Left ventricle myocardium superior (tissue), 1 donor: Measurements from ENCODE around the gene ARL4C. TPM values are rescaled to one million over a fixed set of nuclear protein-coding genes. Genes with fewer than 3 reads are reported as not detected.
A peak's percentile ranks its signal among the peaks of the same experiment; 100 is the strongest.

ENCODE experiments used
- ATAC-seq: fragments of 200-7000 bp; cut with Tn5 transposase; one replicate; pipeline ENCODE4 v1.9.1; 2020; ENCODE audit warnings: mild to moderate bottlenecking, moderate library complexity
- DNase-seq: peaks from one replicate; pipeline ENCODE4 v3.0.0-alpha.2; 2020
- intact Hi-C: fragments of 100-400 bp; cut with micrococcal nuclease; formaldehyde crosslinking; loops from one replicate; pipeline ENCODE4 v1.11.0; 2022
- total RNA-seq: library from RNA; stranded (reverse); fragmentation: NEBNext Ultra II Directional; extraction: Animal tissue kit (Norgen Biotek cat#: 25700); gene quantifications from one replicate; pipeline ENCODE4 v1.2.1, GENCODE V29; 2021
- donor health status: DM: no; HTN: yes; CAD: no; lungs with severe emphysema.

The ARL4C gene
- total RNA-seq, 1 donor from 2014 or later = 1.5 TPM

- intact Hi-C loops = loop anchor here (5.0 kb wide), 2 partner anchors 215 to 365 kb away; no protein-coding TSS in a partner anchor
- DNase-seq (no peak), ATAC-seq (no peak)
These were observed 5.5 kb upstream of the ARL4C start for GRCh38 chr2:234502285-234502918.

DNA sequence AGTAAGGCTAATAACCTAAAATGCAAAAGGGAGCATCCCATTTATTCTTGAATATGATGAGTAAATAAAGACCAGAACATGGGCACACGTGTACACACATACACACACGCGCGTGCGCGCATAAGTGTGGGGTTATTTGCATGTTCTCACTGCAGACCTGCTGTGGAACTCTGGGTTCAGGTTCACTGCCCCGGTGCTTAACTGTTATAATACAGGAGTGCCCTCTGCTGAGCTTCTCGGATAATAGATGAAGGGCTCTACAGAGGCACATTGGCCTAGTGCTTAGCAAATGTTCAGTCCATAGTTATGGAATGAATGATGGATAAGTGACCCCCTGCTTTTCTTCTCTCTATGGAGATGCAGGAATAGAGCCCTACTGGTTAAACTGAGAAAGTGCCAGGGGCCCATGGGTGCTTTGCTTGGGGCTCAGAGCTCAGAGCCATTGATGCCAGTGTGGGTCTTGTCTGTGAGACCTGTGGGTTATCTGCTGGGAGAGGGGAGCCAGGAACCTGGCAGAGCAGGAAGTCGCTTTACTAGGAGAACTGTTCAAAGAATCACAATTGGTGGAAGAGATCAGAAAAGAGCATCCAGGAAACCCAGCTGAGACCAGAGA, 3.6 kb upstream of the ARL4C start:
- DNase-seq = peak; percentile 55
- intact Hi-C loops = loop anchor here (5.0 kb wide), 2 partner anchors 213 to 363 kb away; no protein-coding TSS in a partner anchor
- ATAC-seq = peak; percentile 48

GRCh38 chr2:234497594-234498235, 834 bp upstream of the ARL4C start:
- ATAC-seq (no peak), DNase-seq (no peak)
- intact Hi-C loops = no loop called here

DNA sequence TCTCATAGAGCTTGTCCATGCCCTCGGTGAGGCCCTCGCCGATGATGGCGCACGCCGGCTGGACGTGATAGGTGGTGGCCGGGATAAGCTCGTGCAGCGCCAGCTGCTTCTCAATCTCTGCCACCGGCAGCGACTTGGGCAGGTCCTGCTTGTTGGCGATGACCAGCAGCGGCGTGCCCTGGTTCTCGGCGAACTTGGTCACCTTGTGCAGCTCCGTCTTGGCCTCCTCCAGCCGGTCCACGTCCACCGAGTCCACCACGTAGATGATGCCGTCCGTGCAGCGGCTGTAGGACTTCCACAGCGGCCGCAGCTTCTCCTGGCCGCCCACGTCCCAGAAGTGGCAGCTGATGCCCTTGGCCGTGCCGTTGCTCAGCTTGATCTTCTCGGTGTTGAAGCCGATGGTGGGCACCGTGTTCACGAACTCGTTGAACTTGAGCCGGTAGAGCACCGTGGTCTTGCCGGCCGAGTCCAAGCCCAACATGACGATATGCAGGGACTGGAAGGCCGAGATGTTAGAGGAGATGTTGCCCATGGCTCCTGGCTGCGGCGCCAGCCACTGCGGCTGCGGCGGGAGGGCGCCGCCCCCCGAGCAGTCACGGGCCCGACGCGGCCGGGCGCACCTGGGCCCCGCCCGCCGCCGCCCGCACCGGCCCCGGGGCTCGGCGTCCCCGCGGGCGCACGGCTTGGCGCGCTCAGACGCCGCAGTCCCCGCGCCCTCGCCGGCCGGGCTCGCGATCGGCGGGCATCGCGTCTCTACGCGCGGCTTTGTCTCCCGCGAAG, 636 bp downstream of the ARL4C start:
- DNase-seq = peak; percentile 50
- intact Hi-C loops = no loop called here
- peak; percentile 37 for ATAC-seq

DNA sequence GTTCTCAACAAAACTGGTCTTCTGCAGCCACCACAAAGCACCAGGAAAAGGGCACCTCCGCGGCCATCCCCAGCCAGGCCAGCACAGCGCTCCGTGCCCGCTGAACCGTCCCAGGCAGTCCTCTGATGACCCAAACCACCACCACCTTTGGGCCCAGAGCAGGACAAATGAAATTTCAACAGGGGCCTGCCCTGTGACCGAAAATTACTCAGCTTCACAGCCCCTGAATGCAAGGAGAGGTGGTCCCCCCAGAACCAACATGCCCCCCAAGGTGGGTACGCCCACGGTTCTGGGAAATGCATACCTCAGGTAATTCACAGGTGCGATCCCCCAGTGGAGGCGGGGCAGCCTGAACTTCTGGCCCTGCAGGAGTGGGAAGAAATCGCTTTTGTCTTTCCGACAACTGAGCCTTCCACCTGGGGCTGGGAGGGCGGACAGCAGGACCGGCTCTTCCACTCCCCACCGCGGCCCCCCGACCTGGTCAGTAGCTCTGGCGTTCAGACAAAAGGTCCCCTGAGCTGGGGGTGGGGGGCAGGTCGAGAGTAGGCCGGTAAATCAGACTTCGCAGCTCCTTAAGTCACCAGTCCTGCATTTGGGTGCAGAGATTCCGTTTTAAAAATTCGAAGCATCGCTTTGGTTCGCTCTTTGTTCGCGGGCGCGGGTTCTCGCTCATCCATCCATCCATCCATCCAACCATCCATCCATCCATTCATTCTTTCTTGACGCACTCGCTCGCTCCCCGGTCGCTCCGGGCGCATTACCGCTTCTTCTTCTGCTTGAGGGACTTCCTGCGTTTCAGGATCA, 1.4 kb downstream of the ARL4C start:
- intact Hi-C loops = no loop called here
- ATAC-seq = no peak

GRCh38 chr2:234494361-234495250, 2.3 kb downstream of the ARL4C start:
- no peak for ATAC-seq
- intact Hi-C loops = no loop called here

More for the DNA sequence above, 1.4 kb downstream of the ARL4C start:
- DNase-seq = no peak

DNA sequence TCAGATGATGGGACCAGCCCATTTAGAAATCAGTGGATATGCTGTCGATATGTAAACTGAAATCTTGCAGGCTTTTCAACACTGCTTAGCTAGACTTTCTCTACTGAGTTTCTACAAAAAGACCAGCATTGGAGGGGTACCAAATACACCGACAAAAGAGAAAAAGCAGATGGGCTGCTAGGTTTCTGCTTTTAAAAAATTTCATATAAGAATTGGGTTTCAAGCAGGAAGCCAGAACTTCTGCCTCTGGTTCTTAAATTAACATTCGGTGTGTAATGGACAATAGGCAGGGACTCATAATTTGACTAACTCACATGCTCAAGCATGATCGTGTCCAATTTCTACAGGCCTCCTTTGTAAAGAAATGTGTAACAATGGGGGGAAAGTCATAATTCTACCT, 3.1 kb downstream of the ARL4C start:
- no peak for DNase-seq
- intact Hi-C loops = no loop called here
- no peak for ATAC-seq

More at GRCh38 chr2:234494361-234495250, 2.3 kb downstream of the ARL4C start:
- no peak for DNase-seq

GRCh38 chr2:234492717-234493485, 4.0 kb downstream of the ARL4C start:
- intact Hi-C loops = no loop called here
- ATAC-seq (no peak), DNase-seq (no peak)

DNA sequence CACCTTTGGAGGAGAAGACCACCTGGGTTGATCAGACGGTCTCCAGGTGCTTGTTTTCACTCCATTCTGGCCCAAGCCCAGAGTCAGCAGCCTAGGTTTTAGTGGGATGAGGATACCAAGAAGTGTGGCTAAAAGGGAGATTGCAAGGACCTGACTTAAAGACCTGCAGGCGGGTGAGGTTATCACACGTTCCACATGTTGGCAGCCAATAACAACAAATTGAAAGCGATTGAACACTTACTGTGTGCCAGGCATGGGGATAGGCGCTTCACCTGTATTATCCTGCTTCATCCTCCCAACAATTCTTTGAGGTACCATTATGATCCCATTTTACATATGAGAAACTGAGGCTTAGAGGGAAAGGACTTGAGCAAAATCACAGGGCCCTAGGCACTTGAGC, 5.0 kb downstream of the ARL4C start:
- intact Hi-C loops = no loop called here
- ATAC-seq = no peak

GRCh38 chr2:234491281-234491680, 5.6 kb downstream of the ARL4C start:
- DNase-seq (no peak), ATAC-seq (no peak)
- intact Hi-C loops = no loop called here

More for the DNA sequence above, 5.0 kb downstream of the ARL4C start:
- no peak for DNase-seq

DNA sequence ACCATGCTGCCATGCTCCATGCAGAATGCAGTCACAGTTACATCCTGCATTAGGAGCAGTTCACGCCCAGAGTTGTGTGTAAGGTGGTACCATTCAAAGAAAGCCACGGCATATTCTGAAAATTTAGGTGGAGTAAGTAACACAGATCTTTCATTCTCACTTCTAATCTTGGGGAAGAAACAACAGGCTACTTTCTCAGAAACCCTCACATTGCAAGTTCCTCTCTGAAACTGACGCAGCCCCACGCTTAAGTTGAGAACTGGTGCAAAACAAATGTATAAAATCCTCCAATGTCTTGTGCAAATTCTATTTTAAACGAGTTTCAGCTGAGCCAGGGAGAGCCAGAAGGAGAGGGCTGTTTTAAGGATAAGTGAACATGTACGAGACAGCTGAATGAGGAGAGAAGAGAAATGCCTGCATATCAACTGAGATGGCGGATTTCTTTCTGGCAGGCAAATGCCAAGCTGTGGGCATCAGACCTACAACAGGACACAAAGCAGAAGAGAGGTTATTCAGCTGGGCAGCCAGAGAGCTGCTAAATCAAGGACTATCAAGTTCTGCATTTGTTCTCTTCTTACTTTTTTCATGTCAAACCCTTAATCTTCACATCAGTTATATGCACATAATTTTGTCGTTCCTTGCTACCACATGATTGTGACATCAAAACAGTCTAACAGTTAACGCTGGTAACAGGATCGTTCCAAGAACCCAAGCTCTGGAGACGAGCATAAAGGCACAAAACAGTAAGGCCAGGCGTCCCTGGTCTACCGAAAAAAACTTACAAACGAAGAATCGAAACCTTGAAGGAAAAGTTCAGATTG, 6.4 kb downstream of the ARL4C start:
- intact Hi-C loops = no loop called here
- DNase-seq (no peak), ATAC-seq (no peak)

DNA sequence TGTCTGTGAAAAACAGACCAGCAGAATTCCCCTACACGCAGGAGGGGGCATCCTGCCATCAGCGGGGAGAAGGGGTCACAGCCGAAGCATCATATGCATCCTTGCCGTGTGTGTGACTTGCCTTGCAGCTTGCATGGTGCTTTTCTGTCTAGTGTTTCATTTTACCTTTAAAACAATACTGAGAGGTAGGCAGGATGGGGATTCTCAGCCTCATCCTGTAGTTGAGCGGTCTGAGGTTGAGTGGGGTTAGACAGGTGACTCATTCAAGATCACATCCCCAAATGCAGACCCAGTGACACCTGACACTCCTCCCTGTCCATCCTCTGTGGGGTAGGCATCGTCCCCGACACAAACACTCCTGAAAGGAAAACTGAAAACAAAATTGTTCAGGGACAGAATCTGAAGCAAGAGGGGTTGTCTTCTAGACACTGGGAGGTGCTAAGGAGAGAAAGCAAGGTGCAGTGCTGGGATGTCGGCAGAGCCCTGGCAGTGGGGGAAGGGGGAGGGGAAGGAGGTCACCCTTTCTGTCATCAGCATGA, 7.9 kb downstream of the ARL4C start:
- intact Hi-C loops = no loop called here
- no peak for DNase-seq
- no peak for ATAC-seq

DNA sequence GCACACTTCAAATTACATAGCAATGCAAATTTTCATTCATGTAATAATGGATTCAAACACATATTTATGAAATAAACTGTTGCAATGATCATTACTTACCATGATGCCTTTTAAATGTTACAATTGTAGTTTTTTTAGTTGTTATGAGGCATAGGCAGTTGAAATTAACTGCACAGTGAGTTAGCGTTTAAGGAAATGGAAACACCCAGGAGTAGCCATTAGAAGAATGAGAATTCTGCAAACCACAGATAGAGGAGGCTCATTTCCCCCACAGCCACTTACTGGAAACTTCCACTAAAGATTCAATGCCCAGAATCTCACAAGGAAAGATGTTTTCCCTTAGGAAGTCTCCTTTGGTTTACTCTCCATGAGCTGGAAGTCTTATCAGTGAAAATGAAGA, 8.4 kb downstream of the ARL4C start:
- ATAC-seq = no peak
- no peak for DNase-seq
- intact Hi-C loops = no loop called here

GRCh38 chr2:234487356-234487755, 9.5 kb downstream of the ARL4C start:
- intact Hi-C loops = no loop called here
- DNase-seq = no peak
- no peak for ATAC-seq

- intact Hi-C loops = no loop called here
- ATAC-seq (peak; percentile 26), DNase-seq (no peak)
These were observed 13.2 kb downstream of the ARL4C start for GRCh38 chr2:234483568-234484251.

GRCh38 chr2:234481301-234481700, 15.6 kb downstream of the ARL4C start:
- intact Hi-C loops = no loop called here
- DNase-seq (no peak), ATAC-seq (no peak)
